HTR-8/SVneo (cell line): ENCODE data around the gene PMM2.
"Not testable (repeated sequence)": the region's sequence is repeated elsewhere in the genome, so short reads cannot be mapped to it uniquely, and the experiment has no call there.

Source experiments
- DNase-seq: peaks from one replicate; pipeline ENCODE4 v3.0.0; 2011; ENCODE audit warnings: low spot score, mixed read lengths; ENCODE audit not compliant: insufficient read length
- FAIRE-seq: peaks from 2 replicates; lab custom pipeline; 2011; peaks lifted over from hg19 to GRCh38; lab: Jason Lieb, UNC

PMM2 gene

GRCh38 chr16:8814095-8814806 is 16.6 kb downstream of the PMM2 start:
- FAIRE-seq (no peak), DNase-seq (no peak)

DNA sequence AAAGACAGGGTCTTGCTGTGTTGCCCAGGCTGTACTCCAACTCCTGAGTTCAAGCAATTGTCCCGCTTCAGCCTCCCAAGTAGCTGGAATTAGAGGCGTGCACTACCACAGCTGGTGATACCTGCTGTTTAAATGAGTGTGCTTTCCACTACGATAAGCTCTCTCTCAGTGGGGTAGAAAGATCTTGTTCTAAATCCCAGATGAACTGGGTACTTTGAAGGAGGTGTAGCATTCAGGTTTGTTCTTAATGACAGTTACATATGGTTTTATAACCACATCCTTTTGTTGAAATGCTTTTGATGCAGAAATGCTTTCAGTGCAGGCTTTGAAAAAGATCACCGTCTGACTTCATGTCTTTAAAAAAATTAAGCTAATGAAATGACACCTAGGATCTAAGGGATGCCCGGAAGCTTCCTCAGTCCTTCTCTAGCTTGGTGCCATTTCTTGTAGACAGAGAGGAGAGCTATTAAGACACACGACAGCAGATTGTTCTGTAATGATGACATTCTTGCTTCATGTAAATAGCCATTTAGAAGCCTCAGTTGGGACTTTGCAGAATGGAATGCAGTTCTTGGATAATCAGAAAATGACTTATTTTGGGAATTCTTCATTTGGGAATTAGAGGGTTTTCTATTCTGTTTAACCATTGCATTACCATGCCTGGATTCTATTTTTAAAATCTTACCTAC is 19.5 kb downstream of the PMM2 start:
- no peak for FAIRE-seq

GRCh38 chr16:8818504-8819270 is 21.0 kb downstream of the PMM2 start:
- DNase-seq (no peak), FAIRE-seq (no peak)

More for the DNA sequence above, 19.5 kb downstream of the PMM2 start:
- no peak for DNase-seq

DNA sequence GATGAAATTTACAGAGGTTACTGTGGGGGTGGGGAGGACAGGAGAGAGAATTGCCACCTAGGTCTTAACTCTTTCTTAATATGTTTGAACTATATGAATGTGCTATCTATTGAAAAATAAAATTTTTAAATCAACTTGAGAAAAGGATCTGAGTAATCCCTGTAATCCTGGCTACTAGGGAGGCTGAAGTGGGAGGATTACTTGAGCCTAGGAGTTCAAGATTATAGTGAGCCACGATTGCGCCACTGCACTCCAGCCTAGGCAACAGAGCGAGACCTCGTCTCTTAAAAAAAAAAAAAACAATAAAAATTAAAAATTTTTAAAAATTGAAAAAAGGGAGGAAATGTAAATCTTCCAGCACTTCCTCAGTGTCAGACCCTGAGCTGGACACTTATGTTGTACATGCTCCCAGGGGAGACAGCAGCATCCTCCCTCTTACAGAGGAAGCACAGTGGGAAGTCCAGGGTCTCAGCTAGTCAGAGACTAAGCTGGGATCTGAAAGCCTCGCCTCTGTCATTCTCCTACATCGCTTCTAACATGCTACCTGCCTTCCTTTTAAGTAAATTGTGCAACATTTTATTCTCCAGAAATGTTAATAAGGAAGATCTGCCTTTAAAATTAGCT is 21.9 kb downstream of the PMM2 start:
- DNase-seq (no peak), FAIRE-seq (no peak)

DNA sequence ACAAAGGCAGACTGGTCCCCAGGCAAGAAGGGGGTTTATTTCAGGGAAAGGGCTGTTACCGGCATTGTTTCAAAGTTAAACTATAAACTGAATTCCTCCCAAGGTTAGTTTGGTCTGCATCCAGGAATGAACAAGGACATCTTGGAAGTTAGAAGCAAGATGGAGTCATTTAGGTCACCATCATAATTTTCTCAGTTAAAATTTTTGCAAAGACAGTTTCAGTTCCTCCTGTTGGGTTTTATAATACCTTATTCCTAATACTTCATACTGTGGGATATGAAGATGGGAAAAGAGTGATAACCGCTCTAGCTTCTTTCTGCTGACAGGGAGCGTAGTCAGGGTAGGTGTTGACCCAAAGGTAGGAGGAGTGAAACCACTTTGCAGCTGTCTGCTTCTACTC is 24.8 kb downstream of the PMM2 start:
- FAIRE-seq (no peak), DNase-seq (no peak)

GRCh38 chr16:8826278-8826879 is 28.7 kb downstream of the PMM2 start:
- DNase-seq: no peak
- FAIRE-seq: no peak

GRCh38 chr16:8828541-8829165 is 31.0 kb downstream of the PMM2 start:
- no peak for FAIRE-seq

DNA sequence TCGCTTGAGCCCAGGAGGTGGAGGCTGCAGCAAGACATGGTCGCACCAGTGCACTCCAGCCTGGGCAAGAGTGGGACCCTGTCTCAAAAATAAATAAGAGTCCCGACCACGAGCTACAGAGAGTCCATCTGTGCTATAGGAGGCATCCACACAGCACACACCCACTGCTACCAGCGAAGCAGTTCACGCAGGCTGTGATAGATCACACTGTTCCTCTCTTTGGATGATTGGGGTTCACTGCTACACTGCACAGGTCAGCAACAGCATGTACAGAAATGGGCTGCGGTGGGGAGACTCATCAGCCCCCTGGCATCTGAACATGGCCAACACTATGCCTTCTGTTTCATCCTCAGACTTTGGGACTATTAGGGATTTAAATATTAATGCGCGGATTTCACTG is 33.8 kb downstream of the PMM2 start:
- DNase-seq: no peak

More at GRCh38 chr16:8828541-8829165, 31.0 kb downstream of the PMM2 start:
- DNase-seq: no peak

DNA sequence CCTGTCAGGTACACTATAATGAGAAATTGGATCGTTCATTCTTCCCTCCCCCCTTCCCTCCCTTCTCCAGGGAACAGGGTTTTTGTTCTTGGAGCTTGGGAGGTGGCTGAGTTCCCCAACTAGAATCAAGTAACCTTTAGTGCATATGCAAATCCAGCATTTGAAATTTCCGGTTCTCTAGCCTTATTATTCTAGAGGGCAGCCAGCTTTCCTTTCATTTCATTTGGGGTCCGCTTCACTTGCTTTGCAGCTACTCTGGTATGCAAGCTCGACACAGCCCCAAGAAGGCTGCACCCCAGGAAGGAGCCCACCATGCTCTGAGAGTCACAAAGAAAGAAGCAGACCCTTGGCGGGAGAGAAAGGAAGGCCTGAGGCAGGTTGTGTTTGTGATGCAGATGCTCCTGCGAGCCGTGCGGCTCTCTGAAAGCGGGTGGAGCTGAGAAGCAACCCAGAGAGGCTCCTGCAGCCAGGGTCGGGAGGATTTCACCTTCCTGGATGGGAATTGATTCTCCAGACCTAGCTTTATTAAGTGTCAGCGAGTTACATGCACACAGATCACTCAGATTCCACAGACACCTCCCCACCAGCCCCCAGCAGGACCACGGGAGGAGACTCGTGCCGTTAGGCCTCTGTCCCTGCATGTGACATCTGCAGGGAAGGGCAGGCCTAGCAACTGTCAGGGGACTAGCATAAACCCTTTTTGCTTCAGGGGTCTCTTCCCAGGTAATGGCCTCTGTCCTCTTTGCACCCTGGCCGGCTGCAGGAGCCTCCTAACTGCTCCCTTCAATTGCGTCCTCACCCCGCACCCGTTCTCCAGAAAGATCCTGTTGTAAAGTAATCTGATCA is 34.5 kb downstream of the PMM2 start:
- DNase-seq (no peak), FAIRE-seq (no peak)

More for the DNA sequence above, 33.8 kb downstream of the PMM2 start:
- no peak for FAIRE-seq

GRCh38 chr16:8832717-8833105 is 35.1 kb downstream of the PMM2 start:
- FAIRE-seq (no peak), DNase-seq (no peak)

DNA sequence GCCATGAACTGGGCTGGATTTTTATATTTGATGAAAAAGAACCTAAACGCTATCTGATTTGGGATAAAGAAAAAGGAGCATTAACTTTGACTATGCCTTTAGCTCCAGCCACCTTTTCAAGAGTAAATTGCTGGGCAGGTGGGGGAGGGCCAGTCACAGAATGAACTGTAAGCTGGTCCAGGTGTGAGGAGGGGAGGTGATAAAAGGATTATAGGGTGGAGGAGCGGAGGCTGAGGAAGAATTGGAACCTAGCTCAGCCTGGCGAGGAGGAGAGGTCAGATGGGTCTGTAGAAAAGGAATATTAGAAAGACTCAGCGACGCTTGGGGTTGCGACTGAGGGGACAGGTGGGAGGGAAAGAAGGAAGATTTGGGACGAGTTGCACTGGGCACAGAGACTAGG is 39.2 kb downstream of the PMM2 start:
- DNase-seq, FAIRE-seq: not testable (repeated sequence)

GRCh38 chr16:8837594-8837993 is 40.0 kb downstream of the PMM2 start:
- FAIRE-seq, DNase-seq: not testable (repeated sequence)

DNA sequence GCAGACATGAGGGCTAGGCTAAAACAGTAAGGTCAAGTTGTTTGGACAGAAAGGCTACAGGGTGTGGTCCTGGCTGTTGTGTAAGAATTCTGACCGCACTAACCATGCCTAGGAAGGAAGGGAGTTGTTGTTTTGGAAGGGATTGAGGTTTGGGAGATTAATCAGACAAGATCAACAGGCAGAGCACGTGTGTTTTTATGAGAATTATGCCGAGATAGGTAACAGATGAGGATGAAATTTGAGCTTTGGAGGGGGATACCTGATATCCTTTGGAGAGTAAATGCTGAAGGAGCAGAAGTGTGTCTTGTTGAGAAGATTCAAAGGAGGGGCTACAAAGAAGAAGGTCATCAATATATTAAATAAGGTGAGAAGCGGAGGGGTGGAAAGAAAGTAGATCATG is 44.4 kb downstream of the PMM2 start:
- FAIRE-seq, DNase-seq: not testable (repeated sequence)

- not testable (repeated sequence) for DNase-seq, FAIRE-seq
These were observed 45.7 kb downstream of the PMM2 start for GRCh38 chr16:8843296-8843695.

- FAIRE-seq: no peak
These were observed 48.2 kb downstream of the PMM2 start for GRCh38 chr16:8845699-8846298.

DNA sequence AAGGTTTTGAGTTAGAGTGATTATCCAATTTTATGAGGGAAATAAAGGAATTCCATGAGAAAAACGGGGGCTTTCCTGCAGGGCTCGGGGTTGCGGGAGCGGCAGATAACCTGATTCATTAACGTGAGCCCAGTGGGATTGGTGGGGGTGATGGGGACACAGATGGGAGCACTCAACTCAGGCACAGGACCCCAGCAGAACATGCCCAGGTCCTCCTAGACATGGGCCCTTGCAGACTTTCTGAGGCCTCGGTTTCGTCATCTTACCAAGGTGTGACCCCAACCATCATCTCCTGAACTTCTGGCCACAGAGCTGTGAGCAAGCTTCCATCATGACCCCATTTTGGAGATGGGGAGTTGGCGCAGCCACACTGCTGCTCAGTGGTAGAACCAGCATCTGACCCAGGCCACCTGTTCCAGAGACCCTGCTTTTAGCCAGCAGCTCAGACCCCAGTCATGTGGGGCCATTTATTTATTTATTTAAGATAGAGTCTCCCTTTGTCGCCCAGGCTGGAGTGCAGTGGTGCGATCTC is 48.8 kb downstream of the PMM2 start:
- FAIRE-seq: no peak
- DNase-seq: no peak

More at GRCh38 chr16:8845699-8846298, 48.2 kb downstream of the PMM2 start:
- no peak for DNase-seq

GRCh38 chr16:8847145-8847544 is 49.5 kb downstream of the PMM2 start:
- DNase-seq (no peak), FAIRE-seq (no peak)

GRCh38 chr16:8847623-8848022 is 50.0 kb downstream of the PMM2 start:
- FAIRE-seq (no peak), DNase-seq (no peak)
